Brain pericyte (primary cell): ENCODE measurements around the gene AUNIP.
"Not testable (repeated sequence)": the region's sequence is repeated elsewhere in the genome, so short reads cannot be mapped to it uniquely, and the experiment has no call there.

ENCODE experiments used
- DNase-seq: peaks from one replicate; pipeline ENCODE4 v3.0.0-alpha.2; 2012; ENCODE audit warnings: low read depth, low spot score

Gene AUNIP

GRCh38 chr1:25866288-25866687 is 7.0 kb upstream of the AUNIP start:
- DNase-seq, result no peak

DNA sequence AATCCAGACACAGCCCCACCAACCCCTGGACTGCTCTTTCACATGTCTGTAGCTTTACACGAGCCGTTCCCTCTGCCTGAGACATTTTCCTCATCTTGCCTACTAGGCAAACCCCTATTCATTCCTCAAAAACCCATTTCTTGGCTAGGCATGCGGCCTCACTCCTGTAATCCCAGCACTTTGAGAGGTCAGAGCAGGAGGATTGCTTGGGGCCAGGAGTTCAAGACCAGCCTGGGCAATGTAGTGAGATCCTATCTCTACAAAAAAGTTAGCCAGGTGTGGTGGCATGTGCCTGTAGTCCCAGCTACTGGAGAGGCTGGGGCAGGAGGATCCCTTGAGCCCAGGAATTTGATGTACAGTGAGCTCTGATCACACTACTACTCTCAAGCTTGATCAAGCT is 5.2 kb upstream of the AUNIP start:
- no peak for DNase-seq

- no peak for DNase-seq
Measured at GRCh38 chr1:25863486-25864262, 4.4 kb upstream of the AUNIP start.

- no peak for DNase-seq
Measured at GRCh38 chr1:25862785-25863485, 3.7 kb upstream of the AUNIP start.

DNA sequence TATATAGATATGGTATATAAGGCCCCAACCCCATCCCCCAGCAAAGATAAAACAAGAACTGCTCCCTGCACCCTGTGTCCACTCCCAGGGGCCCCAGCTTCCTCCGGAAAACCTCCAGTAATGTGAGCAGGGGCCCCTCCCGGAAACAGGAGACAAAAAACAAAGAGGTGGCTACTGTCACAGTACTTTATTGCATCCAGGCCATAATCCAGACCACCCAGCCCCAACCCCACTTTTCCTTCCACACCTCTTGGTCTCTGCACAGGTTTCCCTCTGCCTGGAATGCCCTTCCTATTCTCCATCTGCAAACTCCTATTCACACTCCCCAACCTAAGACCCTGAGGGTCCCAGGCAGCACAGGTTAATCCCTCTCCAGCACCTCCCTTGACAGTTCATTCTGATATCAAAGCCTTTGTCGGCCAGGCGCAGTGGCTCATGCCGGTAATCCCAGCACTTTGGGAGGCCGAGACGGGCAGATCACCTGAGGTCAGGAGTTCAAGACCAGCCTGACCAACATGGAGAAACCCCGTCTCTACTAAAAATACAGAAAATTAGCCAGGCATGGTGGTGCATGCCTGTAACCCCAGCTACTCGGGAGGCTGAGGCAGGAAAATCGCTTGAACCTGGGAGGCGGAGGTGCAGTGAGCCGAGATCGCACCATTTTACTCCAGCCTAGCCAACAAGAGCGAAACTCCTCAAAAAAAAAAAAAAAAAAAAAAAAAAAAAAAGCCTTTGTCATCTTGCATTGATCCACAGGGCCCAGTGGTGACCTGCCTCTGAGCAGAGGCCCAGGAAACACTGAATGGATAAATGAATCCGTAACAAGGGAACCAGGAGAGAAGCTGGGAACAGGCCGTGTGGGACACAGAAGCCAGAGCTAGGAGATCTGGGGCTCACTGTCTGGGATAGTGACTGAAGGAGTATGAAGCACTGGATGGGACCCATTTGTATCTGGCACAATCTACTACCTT is 2.3 kb upstream of the AUNIP start:
- no peak for DNase-seq

- DNase-seq, result no peak
Measured at GRCh38 chr1:25858494-25858893, 763 bp downstream of the AUNIP start.

GRCh38 chr1:25856856-25857255 is 2.4 kb downstream of the AUNIP start:
- no peak for DNase-seq

- DNase-seq, result no peak
Measured at GRCh38 chr1:25854554-25854953, 4.7 kb downstream of the AUNIP start.

GRCh38 chr1:25848531-25848930 is 10.7 kb downstream of the AUNIP start:
- no peak for DNase-seq

- DNase-seq, result no peak
Measured at GRCh38 chr1:25847929-25848328, 11.3 kb downstream of the AUNIP start.

DNA sequence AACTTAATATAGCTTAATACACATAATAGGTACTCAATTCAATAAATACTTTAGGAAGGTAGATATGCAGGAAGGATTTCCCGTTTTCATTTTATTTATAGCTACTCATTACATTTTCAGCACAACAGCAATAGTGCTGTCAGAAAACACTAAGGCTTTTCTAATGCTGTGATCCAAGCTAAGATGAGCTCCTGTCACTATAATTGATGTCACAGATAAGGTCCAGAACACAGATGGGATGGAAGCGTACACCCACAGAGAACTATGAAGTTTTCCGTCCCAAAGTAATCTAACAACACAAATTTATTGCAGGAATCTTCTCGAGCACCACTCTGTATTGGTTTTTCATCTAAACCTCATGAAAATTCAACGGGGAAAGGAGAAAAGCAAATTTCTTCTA is 13.6 kb downstream of the AUNIP start:
- no peak for DNase-seq

GRCh38 chr1:25844536-25845337 is 14.5 kb downstream of the AUNIP start:
- DNase-seq, result no peak

DNA sequence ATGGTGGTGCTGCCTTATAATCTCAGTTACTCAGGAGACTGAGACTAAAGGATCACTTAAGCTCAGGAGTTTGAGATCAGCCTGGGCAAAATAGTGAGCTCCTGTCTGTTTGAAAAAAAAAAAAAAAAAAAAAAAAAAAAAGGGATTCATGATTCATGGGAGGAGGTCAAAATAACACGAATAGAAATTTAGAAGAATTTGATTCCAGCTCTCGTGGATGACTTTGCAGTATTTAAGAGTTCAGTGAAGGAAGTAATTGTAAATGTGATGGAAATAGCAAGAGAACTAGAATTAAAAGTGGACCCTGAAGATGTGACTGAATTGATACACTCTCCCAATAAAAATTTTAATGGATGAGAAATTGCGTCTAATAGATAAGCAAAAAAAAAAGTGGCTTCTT is 15.8 kb downstream of the AUNIP start:
- DNase-seq, result no peak

DNA sequence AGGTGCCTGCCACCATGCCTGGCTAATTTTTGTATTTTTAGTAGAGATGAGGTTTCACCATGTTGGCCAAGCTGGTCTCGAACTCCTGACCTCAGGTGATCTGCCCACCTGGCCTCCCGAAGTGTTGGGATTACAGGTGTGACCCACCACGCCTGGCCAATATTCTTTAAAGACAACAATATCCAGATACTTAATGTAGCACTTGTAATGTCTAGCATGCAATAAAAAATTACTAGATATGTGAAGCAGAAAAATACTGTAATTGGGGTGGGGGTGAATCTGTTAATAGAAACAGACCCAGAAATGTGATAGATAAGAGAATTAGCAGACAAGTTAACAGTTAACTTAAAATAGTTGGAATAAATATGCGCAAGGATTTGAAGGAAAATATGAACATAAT is 19.4 kb downstream of the AUNIP start:
- not testable (repeated sequence) for DNase-seq

DNA sequence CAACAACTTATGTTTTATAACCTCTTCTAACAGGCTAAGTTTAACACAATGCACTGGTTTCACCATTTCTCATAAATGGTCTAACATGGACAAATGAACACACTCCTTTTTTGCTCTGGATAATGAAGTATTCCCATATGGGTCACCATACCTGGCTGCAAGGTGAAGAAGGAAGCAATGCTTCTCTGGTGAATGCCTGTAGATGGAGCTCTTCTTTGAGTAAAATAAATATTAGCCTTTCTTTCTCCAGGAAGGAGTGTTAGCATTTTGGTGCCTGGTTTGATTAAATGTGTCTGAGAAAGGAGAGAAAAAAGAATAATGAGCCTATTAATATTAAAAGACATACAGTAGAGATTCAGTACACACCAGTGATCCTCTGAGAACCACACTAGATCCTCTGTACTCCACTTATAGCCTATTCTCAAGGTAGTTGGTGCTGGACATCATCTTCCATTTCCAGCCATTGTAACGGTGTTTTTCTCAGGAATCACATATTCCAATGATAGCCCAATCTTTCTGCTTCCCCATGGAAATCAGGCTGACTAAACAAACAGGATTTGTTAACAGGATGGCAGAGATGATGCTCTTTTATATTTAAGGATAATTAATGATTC is 21.9 kb downstream of the AUNIP start:
- no peak for DNase-seq

- no peak for DNase-seq
Measured at GRCh38 chr1:25836695-25837094, 22.6 kb downstream of the AUNIP start.

DNA sequence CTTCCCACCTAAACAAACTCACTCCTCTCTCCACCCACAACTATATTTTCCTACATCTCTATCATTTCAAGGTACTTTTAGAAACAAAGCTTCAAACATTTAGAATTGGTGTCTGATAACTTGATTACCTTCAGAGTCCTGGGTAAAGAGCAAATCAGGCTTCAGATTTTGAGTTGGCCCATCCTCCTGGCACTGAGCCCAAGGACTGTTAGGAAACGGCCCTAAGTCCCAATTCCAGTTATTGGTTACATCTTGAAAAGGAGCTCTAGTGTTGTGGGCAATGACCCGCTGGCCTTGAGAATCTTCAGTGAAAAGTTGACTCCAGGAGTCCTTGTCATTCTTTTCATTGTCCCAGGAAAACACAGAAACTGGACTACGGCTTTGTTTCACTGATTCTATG is 24.4 kb downstream of the AUNIP start:
- DNase-seq, result no peak

GRCh38 chr1:25833158-25833557 is 26.1 kb downstream of the AUNIP start:
- DNase-seq, result no peak

- no peak for DNase-seq
Measured at GRCh38 chr1:25832336-25833037, 26.8 kb downstream of the AUNIP start.

GRCh38 chr1:25831569-25832196 is 27.6 kb downstream of the AUNIP start:
- DNase-seq, result no peak
